HEK293T (cell line): ENCODE results near the gene OR1J2.
"Not testable (repeated sequence)": the region's sequence is repeated elsewhere in the genome, so short reads cannot be mapped to it uniquely, and the experiment has no call there.

Experiments
- CTCF ChIA-PET: fragments of 350-600 bp; formaldehyde crosslinking; extraction: SDS; loops from one replicate; lab custom pipeline; 2021; ENCODE audit warnings: antibody characterized with exemption, inconsistent platforms; lab: Yijun Ruan, JAX
- POLR2A ChIA-PET: fragments of 350-600 bp; formaldehyde crosslinking; extraction: SDS; loops from one replicate; lab custom pipeline; 2020; ENCODE audit warnings: antibody characterized with exemption, inconsistent platforms; lab: Yijun Ruan, JAX
- DNase-seq: peaks from one replicate; pipeline ENCODE4 v3.0.0; 2012; ENCODE audit warnings: mixed read lengths; ENCODE audit errors: extremely low spot score
- ARNT ChIP-seq: fragments of 450-650 bp; IDR thresholded peaks from 2 replicates; pipeline ENCODE4 v1.6.1; 2017; ENCODE audit warnings: mild to moderate bottlenecking
- BHLHE40 ChIP-seq: fragments of 450-650 bp; IDR thresholded peaks from 2 replicates; pipeline ENCODE4 v1.6.1; 2016; ENCODE audit warnings: mild to moderate bottlenecking, moderate library complexity, borderline replicate concordance
- CTBP1 ChIP-seq: fragments of 450-650 bp; IDR thresholded peaks from 2 replicates; pipeline ENCODE4 v1.6.1; 2016; ENCODE audit warnings: borderline replicate concordance
- ELF4 ChIP-seq: fragments of 450-650 bp; IDR thresholded peaks from 2 replicates; pipeline ENCODE4 v1.6.1; 2017; ENCODE audit warnings: antibody characterized with exemption
- FOXA1 ChIP-seq: fragments of 450-650 bp; IDR thresholded peaks from 2 replicates; pipeline ENCODE4 v1.6.1; 2016; ENCODE audit warnings: mild to moderate bottlenecking
- FOXK2 ChIP-seq: fragments of 450-650 bp; IDR thresholded peaks from 2 replicates; pipeline ENCODE4 v1.6.1; 2016; ENCODE audit warnings: mild to moderate bottlenecking
- FOXM1 ChIP-seq: fragments of 450-650 bp; IDR thresholded peaks from 2 replicates; pipeline ENCODE4 v1.6.1; 2017; ENCODE audit warnings: mild to moderate bottlenecking, borderline replicate concordance
- HDGF ChIP-seq: fragments of 450-650 bp; IDR thresholded peaks from 2 replicates; pipeline ENCODE4 v1.6.1; 2017; ENCODE audit warnings: antibody characterized with exemption, borderline replicate concordance
- L3MBTL2 ChIP-seq: fragments of 450-650 bp; conservative IDR thresholded peaks from 2 replicates; pipeline ENCODE4 v1.6.1; 2016; ENCODE audit warnings: mild to moderate bottlenecking
- LEF1 ChIP-seq: fragments of 450-650 bp; IDR thresholded peaks from 2 replicates; pipeline ENCODE4 v1.6.1; 2017; ENCODE audit warnings: mild to moderate bottlenecking, borderline replicate concordance
- NFRKB ChIP-seq: fragments of 450-650 bp; IDR thresholded peaks from 2 replicates; pipeline ENCODE4 v1.6.1; 2016; ENCODE audit warnings: mild to moderate bottlenecking, moderate library complexity
- SP1 ChIP-seq: fragments of 450-650 bp; IDR thresholded peaks from 2 replicates; pipeline ENCODE4 v1.6.1; 2017
- TARDBP ChIP-seq: fragments of 450-650 bp; IDR thresholded peaks from 2 replicates; pipeline ENCODE4 v1.6.1; 2016
- ZNF384 ChIP-seq: fragments of 450-650 bp; IDR thresholded peaks from 2 replicates; pipeline ENCODE4 v1.6.1; 2016
- TF ChIP-seq, protein P1 (sequence below): fragments of 450-650 bp; IDR thresholded peaks from 2 replicates; pipeline ENCODE4 v1.6.1; 2016

The OR1J2 gene

DNA sequence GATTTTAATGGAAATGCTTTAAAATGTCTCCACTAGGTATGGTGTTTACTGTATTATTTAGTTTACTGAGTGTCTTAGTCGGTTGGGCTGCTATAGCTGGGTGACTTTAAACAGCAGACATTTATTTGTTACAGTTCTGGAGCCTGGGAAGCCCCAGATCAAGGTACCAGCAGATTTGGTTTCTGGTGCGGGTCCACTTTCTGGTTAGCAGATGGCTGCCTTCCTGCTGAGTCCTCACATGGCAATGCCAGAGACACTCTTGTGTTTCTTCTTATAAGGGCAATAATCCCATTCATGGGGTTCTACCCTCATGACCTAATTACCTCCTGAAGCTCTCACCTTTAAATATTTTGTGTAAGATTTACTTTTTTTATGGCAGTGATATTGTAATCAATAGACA is 7.6 kb downstream of the OR1J2 start:
- no peak for TF ChIP-seq BHLHE40
- TF ChIP-seq HDGF, result no peak
- no peak for TF ChIP-seq ELF4
- TF ChIP-seq LEF1, result no peak
- TF ChIP-seq SP1, result no peak
- no peak for TF ChIP-seq CTBP1
- TF ChIP-seq FOXA1, result no peak
- TF ChIP-seq ZNF384, result no peak
- DNase-seq, result no peak
- ChIA-PET POLR2A (no interaction called here), CTCF (no interaction called here)

DNA sequence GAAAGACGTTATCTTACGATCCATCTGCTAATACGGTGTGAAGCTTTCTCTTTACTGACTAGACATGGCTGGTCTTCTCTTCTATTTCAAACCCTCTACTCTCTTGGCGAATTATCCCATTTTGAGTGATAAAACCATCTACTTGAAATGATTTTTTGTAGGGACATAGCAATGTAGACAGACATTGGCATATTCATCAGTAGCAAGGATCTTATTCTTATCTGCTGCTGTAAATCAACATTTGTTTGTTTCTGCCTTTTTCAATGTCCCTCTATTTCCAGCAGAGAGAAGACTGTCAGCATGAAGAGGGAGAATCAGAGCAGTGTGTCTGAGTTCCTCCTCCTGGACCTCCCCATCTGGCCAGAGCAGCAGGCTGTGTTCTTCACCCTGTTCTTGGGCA is 8.2 kb downstream of the OR1J2 start, which contains the start of gene OR1J4:
Gene OR1J4 (plus strand): TSS at position 301 of the 400 bp plus-strand sequence. CDS start 0 bp downstream, at position 301.
- DNase-seq, result no peak
- TF ChIP-seq NFRKB (no peak), ARNT (no peak), BHLHE40 (no peak), TARDBP (no peak)
- TF ChIP-seq, protein P1, sequence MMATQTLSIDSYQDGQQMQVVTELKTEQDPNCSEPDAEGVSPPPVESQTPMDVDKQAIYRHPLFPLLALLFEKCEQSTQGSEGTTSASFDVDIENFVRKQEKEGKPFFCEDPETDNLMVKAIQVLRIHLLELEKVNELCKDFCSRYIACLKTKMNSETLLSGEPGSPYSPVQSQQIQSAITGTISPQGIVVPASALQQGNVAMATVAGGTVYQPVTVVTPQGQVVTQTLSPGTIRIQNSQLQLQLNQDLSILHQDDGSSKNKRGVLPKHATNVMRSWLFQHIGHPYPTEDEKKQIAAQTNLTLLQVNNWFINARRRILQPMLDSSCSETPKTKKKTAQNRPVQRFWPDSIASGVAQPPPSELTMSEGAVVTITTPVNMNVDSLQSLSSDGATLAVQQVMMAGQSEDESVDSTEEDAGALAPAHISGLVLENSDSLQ, result no peak
- POLR2A ChIA-PET, result no interaction called here
- CTCF ChIA-PET, result no interaction called here

DNA sequence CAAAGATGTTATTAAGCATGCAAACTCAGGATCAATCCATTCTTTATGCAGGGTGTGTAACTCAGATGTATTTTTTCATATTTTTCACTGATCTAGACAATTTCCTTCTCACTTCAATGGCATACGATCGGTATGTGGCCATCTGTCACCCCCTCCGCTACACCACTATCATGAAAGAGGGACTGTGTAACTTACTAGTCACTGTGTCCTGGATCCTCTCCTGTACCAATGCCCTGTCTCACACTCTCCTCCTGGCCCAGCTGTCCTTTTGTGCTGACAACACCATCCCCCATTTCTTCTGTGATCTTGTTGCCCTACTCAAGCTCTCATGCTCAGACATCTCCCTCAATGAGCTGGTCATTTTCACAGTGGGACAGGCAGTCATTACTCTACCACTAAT is 8.8 kb downstream of the OR1J2 start:
- DNase-seq, result no peak
- TF ChIP-seq ARNT (no peak), FOXA1 (no peak), FOXM1 (no peak), SP1 (no peak), FOXK2 (no peak), ELF4 (no peak), BHLHE40 (no peak)
- ChIA-PET CTCF (no interaction called here), POLR2A (no interaction called here)

DNA sequence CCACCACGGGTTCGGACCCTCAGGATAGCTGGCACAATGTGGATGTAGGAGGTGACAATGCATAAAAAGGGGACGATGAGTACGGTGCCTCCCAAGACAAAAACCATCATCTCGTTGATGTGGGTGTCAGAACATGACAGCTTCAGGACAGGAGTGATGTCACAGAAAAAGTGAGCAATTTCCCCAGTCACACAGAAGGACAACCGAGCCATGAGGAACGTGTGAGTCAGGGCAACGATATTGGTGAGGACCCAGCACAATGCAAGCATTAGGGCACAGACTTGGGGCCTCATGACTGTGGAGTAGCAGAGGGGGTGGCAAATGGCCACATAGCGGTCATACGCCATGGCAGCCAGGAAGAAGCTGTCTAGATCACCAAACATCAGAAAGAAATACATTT is 16.0 kb downstream of the OR1J2 start:
- no peak for DNase-seq
- CTCF ChIA-PET, result no interaction called here
- no peak for TF ChIP-seq HDGF
- no peak for TF ChIP-seq L3MBTL2
- POLR2A ChIA-PET, result no interaction called here

DNA sequence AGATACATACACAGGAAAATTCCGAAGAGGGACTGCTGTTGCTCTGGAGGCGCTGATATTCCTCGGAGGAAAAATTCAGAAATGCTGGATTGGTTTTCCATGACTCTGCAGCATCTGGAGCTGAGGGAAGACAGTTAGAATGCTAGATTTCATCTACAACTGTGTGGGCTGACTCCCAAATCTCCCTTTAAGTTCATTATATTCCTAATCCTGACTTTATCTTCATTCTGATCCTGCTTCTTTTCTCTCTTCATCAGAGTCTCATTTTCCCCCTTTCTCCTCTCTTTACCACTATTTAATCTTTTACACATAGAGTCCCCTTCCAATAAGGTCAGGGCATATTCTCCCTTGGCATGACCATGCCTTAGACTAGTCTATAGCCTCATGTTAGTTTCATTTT is 16.6 kb downstream of the OR1J2 start, which contains the start of gene OR1N1:
Gene OR1N1 (minus strand): TSS at position 101 of the 400 bp plus-strand sequence. CDS start 0 bp downstream, at position 101.
- ChIA-PET CTCF (no interaction called here), POLR2A (no interaction called here)
- DNase-seq, result no peak
- no peak for TF ChIP-seq FOXM1
- TF ChIP-seq SP1, result no peak
- TF ChIP-seq FOXK2, result no peak
- no peak for TF ChIP-seq ARNT

DNA sequence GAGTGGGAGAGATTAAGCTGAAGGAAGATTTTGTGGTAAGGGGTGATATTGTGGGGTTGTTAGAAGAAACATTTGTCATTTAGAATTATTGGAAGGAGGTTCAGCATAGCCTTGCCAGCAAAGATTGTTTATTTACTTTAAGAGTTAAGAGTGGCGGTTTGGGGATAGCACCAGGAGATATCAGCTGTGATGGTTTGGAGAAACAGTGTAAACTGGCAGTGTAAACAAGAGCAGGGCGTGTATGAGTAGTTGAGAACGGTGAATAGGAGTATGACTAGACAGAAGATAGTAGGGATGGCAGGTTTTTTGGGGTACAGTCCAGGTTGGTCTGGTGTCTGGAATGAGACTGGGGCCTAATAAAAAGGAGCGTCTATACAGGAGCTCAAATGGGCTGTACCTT is 20.6 kb downstream of the OR1J2 start:
- POLR2A ChIA-PET, DNase-seq, CTCF ChIA-PET: not testable (repeated sequence)

DNA sequence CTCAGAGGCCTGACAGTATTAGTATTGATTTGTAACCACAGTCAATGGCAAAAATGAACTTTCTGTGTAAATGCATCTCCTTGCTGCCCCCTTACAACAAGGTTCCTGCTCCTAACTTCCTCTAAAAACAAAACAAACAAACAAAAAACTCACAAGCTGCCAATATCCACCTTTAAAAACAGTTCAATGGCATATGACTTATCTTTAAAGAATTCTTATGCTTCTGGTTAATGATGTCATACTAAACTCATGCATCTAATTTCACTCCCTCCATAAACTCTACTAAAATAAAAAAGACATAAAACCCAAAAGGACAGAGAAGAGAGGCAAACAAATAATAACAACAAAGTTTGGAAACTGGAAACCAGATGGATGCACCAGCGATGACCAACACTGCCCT is 25.5 kb downstream of the OR1J2 start:
- ChIA-PET POLR2A (no interaction called here), CTCF (no interaction called here)
- no peak for TF ChIP-seq ZNF384
- no peak for TF ChIP-seq BHLHE40
- no peak for TF ChIP-seq FOXA1
- TF ChIP-seq LEF1, result no peak
- no peak for TF ChIP-seq FOXK2
- TF ChIP-seq, protein P1, result no peak
- DNase-seq, result no peak

DNA sequence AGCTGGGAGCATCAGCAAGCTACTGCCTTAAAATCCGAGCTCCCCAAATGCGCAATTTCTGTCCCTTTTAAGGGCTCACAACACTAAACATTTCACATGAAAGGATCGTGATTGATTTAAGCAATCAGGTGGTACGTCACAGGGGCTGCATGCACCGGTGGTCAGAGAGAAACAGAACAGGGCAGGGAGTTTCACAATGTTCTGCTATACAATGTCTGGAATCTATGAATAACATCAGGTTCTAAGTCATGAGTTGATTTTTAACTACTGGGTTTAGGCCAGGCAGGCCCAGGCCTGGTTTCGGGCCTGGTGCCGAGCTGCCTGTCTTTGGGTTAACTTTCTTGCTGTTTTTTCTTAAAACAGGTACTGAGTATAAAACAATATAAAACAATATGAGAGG is 26.5 kb downstream of the OR1J2 start:
- CTCF ChIA-PET, DNase-seq, POLR2A ChIA-PET: not testable (repeated sequence)

DNA sequence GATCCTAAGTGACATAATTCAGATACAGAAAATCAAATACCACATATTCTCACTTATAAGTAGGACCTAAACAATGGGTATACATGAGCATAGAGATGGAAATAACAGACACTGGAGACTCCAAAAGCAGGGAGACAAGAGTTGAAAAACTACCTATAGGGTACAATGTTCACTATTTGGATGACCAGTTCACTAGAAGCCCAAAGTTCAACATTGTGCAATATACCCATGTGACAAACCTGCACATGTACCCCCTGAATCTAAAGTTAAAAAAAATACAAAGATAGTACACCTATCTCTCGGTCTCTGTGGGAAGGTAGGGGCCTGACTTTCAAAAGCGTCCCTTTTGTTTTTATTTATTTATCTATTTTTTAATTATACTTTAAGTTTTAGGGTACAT is 28.2 kb downstream of the OR1J2 start:
- TF ChIP-seq LEF1, result no peak
- ChIA-PET POLR2A (no interaction called here), CTCF (no interaction called here)
- DNase-seq, result no peak
